Kidney tubule cell (primary cell): Measurements from ENCODE around the gene KCNQ1.

Experiments used
- DNase-seq: peaks from one replicate; pipeline ENCODE4 v3.0.0-alpha.2; 2018; ENCODE audit warnings: low spot score

The KCNQ1 gene

GRCh38 chr11:2686360-2687222 is 241.8 kb downstream of the KCNQ1 start:
- DNase-seq: no peak

GRCh38 chr11:2687223-2687530 is 242.4 kb downstream of the KCNQ1 start:
- no peak for DNase-seq

DNA sequence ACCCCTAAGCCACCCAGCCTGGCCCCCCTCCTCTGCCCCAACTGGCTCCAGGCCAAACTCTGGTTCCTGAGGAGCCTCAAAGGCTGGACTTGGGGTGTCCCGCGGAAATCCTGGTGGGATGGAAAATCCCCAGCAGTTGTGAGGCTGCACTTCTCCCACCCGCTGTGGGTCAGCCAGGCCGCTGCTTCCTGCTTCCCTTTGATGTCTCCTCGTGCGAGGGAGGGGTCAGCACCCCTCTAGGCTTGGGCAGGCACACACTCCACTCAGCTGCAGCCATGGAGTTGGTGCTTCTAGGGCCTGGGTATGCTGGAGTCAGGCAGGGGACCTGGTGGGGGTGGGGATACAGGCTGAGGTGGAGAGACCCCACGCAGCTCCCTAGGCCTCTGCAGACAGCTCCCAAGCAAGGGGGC is 243.0 kb downstream of the KCNQ1 start:
- DNase-seq: no peak

- DNase-seq: no peak
Measured at GRCh38 chr11:2688381-2689231, 243.8 kb downstream of the KCNQ1 start.

GRCh38 chr11:2689651-2690575 is 245.1 kb downstream of the KCNQ1 start:
- DNase-seq: no peak

DNA sequence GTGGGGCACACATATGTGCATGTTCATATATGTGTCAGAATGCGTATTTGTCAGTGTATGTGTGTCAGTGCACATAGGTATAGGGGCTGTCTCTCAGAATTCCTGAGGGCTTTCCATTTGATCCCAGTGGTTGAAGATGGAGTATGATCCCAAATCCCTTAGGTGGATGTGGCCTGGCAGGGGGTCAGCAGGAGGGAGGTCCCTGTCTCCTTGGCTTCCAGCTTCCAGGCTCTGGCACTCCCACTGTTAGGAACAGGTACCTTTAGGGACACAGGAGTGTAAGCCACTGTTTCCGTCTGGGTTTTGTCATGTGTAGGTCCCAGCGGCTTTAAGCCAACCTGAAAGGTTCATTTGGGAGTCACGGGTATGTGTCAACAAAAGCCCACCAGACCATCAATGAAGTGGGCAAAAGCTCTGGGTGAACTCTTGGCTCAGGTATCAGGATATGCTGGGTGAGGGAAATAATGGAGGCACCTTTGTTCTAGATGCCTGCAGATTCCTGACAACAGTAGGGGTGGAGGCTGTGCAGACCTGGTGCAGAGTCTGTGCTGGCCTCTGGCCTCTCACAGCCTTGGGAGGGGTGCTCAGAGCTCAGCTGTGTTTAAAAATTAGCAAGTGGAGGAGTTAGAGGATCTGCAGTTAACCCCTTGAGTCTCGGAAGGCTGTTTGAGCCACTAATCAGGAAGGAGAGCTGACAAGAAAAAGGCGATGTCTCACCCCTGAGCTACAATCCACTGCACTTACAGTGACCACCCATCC is 246.0 kb downstream of the KCNQ1 start:
- DNase-seq: no peak

GRCh38 chr11:2691355-2691761 is 246.6 kb downstream of the KCNQ1 start:
- no peak for DNase-seq

DNA sequence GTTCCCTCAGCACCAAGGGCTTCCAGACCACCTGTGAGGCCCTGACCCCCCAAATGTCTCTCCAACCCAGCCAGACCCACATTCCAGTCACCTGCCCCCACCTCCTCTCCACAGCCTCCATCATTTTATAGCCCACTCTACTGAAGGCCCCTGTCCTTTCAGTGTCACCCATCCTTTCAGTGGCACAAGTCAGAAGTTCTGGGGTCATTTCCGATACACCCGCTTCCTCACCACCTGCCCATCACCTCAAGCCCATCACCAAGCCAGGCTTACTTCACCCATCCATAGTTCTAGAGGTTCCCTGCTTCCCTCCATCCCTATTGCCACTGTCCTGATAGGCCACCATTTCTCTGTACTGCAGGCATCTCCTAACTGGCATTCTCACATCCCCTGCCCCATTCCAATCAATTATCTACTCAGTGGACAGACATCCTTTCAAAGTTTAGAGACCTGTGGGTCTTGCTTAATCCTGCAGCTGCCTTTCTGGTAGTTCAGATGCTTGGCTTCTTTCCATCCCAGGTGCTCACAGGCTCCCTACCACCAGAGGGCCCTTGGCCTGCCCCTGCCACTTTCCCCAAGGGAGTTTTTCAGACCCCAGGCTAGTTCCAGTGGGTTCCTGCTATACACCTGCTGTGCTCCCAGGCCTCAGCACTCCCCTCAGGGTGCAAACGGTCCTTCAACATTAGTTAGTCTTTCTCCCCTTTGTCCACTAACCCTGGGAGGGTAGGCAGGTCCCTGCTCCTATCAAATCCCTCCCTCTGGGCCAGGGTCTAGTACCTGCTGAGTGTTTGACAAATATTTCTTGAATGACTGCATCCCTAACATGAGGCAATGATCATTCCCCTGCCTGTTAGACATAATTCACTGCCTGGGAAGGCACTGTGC is 247.4 kb downstream of the KCNQ1 start:
- peak; percentile 35 for DNase-seq

DNA sequence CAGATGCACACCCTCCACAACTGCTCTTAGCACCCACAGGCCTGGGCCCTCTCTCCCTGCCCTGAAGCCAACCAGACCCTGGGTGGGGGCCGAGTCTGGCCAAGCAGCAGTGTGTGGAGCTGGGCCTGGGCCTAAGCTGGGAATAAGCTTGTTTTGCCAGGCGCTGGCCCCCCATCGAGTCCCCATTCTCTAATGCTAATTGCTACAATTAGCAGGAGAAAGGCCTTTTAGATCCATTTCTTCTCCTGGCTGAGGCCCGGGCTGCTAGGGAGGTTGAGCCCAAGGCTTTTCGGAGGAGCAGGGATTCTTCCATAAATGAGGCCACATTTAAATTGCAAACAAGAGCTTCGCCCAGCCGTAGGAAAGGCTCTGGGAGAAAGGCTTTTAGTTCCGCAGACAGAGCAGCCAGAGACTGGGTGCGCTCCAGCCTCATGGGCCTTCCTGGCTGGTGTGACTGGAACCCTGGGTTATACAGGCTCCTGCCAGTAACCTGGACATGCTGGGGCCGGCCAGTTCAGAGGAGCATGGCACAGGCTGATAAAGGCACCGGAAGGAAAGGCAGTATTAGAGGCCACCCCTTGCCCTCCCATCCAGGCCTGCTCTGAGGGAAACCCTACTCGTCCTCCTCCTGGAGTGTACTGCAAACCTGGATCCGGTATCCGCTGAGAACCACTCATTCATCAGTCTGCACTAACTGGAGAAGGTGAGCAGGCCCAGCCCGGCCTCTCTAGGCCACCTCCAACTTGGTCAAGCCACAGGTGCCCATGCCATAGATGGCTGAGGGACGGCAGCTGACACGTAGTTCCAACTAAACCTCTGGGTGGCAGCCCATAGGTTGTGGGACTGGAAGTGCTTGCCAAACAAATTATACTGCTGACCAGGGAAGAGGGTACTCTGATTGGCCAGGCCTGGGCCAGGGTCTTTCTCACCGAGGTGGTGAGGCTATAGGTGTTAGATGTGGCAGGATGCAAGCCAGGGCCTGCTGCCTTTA is 248.8 kb downstream of the KCNQ1 start:
- DNase-seq: no peak

- no peak for DNase-seq
Measured at GRCh38 chr11:2694495-2694894, 249.7 kb downstream of the KCNQ1 start.

GRCh38 chr11:2694995-2695939 is 250.5 kb downstream of the KCNQ1 start:
- no peak for DNase-seq

DNA sequence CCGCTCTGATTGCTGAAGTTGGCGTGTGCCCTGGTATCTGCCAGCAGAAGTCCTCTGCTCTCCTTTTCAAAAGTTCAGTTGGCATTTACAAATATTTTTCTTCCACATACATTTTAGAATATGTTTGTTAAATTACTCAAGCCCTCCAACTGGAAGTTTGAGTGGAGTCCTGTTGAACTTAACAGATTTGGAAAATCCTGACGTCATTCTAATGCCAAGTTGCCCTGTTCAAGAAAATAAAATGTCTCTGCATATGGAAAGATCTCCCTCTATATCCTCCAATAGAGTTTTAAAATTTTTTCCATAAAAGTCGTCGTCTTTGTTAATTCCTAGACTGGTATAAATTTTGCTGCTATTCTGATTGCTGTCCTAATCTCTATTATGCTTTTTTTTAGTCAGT is 251.6 kb downstream of the KCNQ1 start:
- no peak for DNase-seq

GRCh38 chr11:2697866-2698265 is 253.1 kb downstream of the KCNQ1 start:
- DNase-seq: no peak

DNA sequence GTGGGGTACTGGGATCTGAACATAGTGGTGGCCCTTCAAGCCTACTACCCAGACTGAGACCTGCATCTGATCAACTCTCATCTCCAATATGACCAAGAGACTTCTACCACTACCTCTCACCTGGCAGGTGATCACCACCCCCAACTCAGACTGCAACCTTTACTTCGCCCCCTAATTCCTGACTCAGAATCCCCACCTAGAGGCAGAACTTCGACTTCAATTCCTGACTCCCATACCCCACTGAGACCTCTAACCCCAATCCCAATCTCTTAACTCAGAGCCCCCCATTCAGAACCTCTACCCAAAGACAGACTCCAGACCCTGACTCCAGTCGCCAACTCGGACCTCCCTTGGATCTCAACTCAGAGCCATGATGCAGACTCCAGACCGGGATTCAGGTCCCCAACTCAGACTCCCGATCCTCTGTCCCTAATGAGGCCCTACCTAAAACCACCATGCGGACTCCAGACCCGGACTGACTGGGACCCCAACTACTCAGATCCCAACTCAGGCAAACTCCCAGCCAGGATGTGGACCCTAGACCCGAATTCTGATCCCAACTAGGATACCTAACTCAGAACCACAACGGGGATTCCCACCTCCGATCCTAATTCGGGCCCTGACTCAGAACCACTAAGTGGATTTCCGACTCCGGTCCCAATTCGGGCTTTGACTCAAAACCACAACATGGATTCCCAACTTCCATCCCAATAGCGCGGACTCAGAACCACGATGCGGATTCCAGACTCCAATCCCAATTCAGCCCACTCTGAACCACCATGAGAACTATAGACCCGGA is 253.8 kb downstream of the KCNQ1 start:
- no peak for DNase-seq

GRCh38 chr11:2699185-2699530 is 254.3 kb downstream of the KCNQ1 start:
- peak; percentile 28 for DNase-seq

DNA sequence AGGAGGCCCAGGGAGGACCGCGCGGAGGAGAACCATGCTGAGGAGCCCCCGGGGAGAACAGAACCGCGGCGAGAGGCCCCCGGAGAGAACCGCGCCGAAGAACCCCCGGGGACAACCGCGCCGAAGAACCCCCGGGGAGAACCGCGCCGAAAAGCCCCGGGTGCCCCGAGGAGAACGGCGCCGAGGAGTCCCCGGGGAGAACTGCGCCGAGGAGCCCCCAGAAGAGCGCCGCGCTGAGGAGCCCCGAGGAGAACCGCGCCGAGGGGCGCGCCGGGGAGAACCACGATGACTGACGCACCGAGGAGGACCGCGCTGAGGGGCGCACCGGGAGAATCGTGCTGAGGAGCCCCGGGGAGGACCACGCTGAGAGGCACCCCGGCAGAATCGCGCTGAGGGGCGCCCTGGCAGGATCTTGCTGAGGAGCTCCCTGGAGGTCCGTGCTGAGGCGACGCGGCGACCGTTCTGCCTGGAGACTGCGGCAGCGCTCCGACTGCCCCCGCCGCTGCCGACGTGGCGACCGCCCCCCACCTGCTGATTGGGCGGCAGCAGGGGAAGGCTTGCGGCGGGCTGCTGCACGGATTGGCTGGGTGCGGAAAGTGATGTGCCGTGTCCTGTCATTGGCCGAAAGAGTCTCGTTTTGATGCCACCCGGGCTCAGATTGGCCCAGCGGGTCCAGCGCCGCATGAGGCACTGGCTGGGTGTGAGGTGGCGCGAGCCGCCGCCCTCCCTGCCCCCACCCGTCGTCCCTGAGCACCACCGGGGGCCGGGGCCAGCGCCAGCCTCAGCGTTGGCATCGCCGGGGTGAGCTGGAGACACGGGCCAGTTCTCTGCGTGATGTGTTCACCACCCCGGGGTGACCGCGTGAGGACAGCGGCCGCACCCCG is 255.0 kb downstream of the KCNQ1 start, which contains the start of gene KCNQ1OT1:
TSS of gene KCNQ1OT1 (minus strand) at position 464 of the 884 bp plus-strand sequence.
- peak; percentile 93 for DNase-seq
